ENCODE data around the gene VAV2.

GRCh38 chr9:133863257-133863592 is 128.9 kb downstream of the VAV2 start:
- TF ChIP-seq CTCF (IDR thresholded peaks at IDR 0.05) = no peak
- no peak for TF ChIP-seq POLR2A (IDR thresholded peaks at IDR 0.05)

Measured in adrenal gland (tissue), 5 donors.